OCI-LY1 (cell line): Measurements from ENCODE around the gene PRAME.
A peak's percentile ranks its signal among the peaks of the same experiment; 100 is the strongest.

Source experiments
- EZH2 ChIP-seq: fragments of 200-600 bp; sonication (generic), shearing (Covaris generic); IDR thresholded peaks from 2 replicates; pipeline ENCODE4 v1.8.0; 2017; ENCODE audit warnings: borderline replicate concordance, mixed run types, mild to moderate bottlenecking, antibody characterized with exemption, low read length, moderate library complexity, mixed read lengths
- TF ChIP-seq, protein P1 (sequence below): fragments of 200-600 bp; sonication (generic), shearing (Covaris generic); IDR thresholded peaks from 2 replicates; pipeline ENCODE4 v1.5.1; 2017; ENCODE audit warnings: mild to moderate bottlenecking, antibody characterized with exemption, low read length, moderate library complexity, mixed read lengths

DNA sequence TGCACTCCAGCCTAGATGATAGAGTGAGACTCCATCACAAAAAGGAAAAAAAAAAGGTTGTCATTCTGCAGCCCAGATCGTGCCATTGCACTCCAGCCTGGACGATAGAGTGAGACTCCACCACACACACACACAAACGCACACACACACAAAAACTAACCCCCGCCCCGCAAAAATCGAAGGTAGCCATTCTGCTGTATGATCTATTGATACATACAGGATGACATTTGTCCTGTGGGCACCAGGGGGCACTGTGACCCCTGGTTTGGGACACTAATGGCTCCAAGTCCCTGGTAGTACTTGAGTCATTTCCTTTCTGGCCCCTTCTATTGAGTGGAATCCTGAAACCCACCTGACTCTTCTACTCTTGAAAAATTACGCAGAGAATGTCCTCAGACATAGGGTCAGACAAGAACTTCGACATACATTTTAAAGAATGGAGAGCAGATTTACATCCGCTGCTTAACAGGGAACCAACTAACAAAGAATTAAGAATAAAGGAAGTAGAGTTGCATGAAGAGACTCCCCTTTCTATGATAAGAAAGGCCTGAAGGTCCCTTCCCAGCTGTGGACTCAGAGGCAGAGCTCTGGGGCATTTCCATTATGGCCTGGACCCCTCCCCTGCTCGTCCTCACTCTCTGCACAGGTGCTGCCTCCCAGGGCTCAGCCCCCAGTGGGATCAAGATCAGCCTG, 35.0 kb upstream of the PRAME start:
- TF ChIP-seq, protein P1, sequence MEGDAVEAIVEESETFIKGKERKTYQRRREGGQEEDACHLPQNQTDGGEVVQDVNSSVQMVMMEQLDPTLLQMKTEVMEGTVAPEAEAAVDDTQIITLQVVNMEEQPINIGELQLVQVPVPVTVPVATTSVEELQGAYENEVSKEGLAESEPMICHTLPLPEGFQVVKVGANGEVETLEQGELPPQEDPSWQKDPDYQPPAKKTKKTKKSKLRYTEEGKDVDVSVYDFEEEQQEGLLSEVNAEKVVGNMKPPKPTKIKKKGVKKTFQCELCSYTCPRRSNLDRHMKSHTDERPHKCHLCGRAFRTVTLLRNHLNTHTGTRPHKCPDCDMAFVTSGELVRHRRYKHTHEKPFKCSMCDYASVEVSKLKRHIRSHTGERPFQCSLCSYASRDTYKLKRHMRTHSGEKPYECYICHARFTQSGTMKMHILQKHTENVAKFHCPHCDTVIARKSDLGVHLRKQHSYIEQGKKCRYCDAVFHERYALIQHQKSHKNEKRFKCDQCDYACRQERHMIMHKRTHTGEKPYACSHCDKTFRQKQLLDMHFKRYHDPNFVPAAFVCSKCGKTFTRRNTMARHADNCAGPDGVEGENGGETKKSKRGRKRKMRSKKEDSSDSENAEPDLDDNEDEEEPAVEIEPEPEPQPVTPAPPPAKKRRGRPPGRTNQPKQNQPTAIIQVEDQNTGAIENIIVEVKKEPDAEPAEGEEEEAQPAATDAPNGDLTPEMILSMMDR, result peak; percentile 90
- TF ChIP-seq EZH2, result no peak
